K562 (cell line): ENCODE measurements around the gene NXF1. TPM values are rescaled to one million over a fixed set of nuclear protein-coding genes. Genes with fewer than 3 reads are reported as not detected.
A peak's percentile ranks its signal among the peaks of the same experiment; 100 is the strongest.

Source experiments
- CCNT2 ChIP-seq: IDR thresholded peaks from 2 replicates; pipeline ENCODE4 v1.6.1; 2011; ENCODE audit warnings: borderline replicate concordance, low read depth, mild to moderate bottlenecking, moderate library complexity, mixed read lengths, low read length; ENCODE audit not compliant: insufficient read length; ENCODE audit errors: extremely low read depth
- CTCF ChIP-seq, 3 experiments: IDR thresholded peaks in 2 of 3; conservative IDR thresholded peaks in 1 of 3; 2 replicates each; pipeline ENCODE4 v1.5.1; 2011 to 2012; ENCODE audit warnings: low read length in 3 of 3, mild to moderate bottlenecking in 3 of 3, control low read depth in 2 of 3, improper control_type of control experiment in 1 of 3, inconsistent platforms in 1 of 3, low read depth in 1 of 3, mixed read lengths in 1 of 3, moderate library complexity in 1 of 3; ENCODE audit not compliant: insufficient read depth in 2 of 3
- DDX20 ChIP-seq: fragments of 450-650 bp; IDR thresholded peaks from 2 replicates; pipeline ENCODE4 v1.6.1; 2016; ENCODE audit warnings: missing genetic modification characterization, low read depth, mild to moderate bottlenecking, missing compliant biosample characterization, moderate library complexity
- DMBX1 ChIP-seq: fragments of 250-450 bp; sonication (Bioruptor Pico); IDR thresholded peaks from 2 replicates; pipeline ENCODE4 v1.8.0; 2022; ENCODE audit warnings: inconsistent platforms, mild to moderate bottlenecking, moderate library complexity, borderline replicate concordance
- EGR1 ChIP-seq: fragments of 450-650 bp; conservative IDR thresholded peaks from 2 replicates; pipeline ENCODE4 v1.6.1; 2017; ENCODE audit warnings: mild to moderate bottlenecking
- HES1 ChIP-seq: fragments of 450-650 bp; IDR thresholded peaks from 2 replicates; pipeline ENCODE4 v1.6.1; 2016; ENCODE audit warnings: low read depth, mild to moderate bottlenecking, moderate library complexity
- KAT7 ChIP-seq: sonication (generic); formaldehyde crosslinking; IDR thresholded peaks from 2 replicates; pipeline ENCODE4 v1.8.0; 2022; ENCODE audit warnings: missing genetic modification reagents, mild to moderate bottlenecking, borderline replicate concordance
- KDM2B ChIP-seq: fragments of 250-450 bp; sonication (Bioruptor Pico); IDR thresholded peaks from 2 replicates; pipeline ENCODE4 v1.8.0; 2021; ENCODE audit warnings: mild to moderate bottlenecking, moderate library complexity
- MED1 ChIP-seq: sonication (generic); formaldehyde crosslinking; IDR thresholded peaks from 2 replicates; pipeline ENCODE4 v1.8.1; 2023; ENCODE audit warnings: missing genetic modification reagents, borderline replicate concordance
- MTF1 ChIP-seq: fragments of 250-450 bp; sonication (Bioruptor Pico); IDR thresholded peaks from 2 replicates; pipeline ENCODE4 v1.9.0; 2021; ENCODE audit warnings: moderate library complexity, mild to moderate bottlenecking, inconsistent platforms, borderline replicate concordance
- RCOR1 ChIP-seq, 2 experiments: IDR thresholded peaks; 2 replicates each; pipeline ENCODE4 v1.6.1; 2012; ENCODE audit warnings: low read depth in 2 of 2, low read length in 2 of 2, borderline replicate concordance in 1 of 2, improper control_type of control experiment in 1 of 2
- SOX6 ChIP-seq: fragments of 450-650 bp; IDR thresholded peaks from 2 replicates; pipeline ENCODE4 v1.6.1; 2014; ENCODE audit warnings: mild to moderate bottlenecking
- SRF ChIP-seq, 2 experiments: fragments of 250-450, 450-650 bp in 1 of 2; sonication (Bioruptor Pico) in 1 of 2; sonication (generic) in 1 of 2; formaldehyde crosslinking; IDR thresholded peaks; 2 replicates each; pipeline versions ENCODE4 v1.5.0 to v1.5.1; 2020 to 2022; ENCODE audit warnings: mild to moderate bottlenecking in 1 of 2, missing genetic modification reagents in 1 of 2
- TCF15 ChIP-seq: fragments of 250-450 bp; sonication (Bioruptor Pico); IDR thresholded peaks from 2 replicates; pipeline ENCODE4 v1.8.0; 2022; ENCODE audit warnings: moderate library complexity, mild to moderate bottlenecking, inconsistent platforms
- TOE1 ChIP-seq, 2 experiments: fragments of 450-650 bp in 1 of 2; sonication (generic) in 1 of 2; formaldehyde crosslinking in 1 of 2; IDR thresholded peaks; 2 replicates each; pipeline versions ENCODE4 v1.7.1 to v1.8.0; 2016 to 2022; ENCODE audit warnings: borderline replicate concordance in 2 of 2, mild to moderate bottlenecking in 2 of 2, antibody characterized with exemption in 1 of 2, inconsistent platforms in 1 of 2, low read depth in 1 of 2, missing genetic modification reagents in 1 of 2, moderate library complexity in 1 of 2
- ZHX1 ChIP-seq: fragments of 150-350 bp; conservative IDR thresholded peaks from 2 replicates; pipeline ENCODE4 v1.6.1; 2014; ENCODE audit warnings: low read length
- ZNF197 ChIP-seq: fragments of 200-800 bp; sonication (Bioruptor generic); IDR thresholded peaks from 2 replicates; pipeline ENCODE4 v1.6.1; 2016; ENCODE audit warnings: low read depth, missing genetic modification characterization, missing compliant biosample characterization
- ZNF347 ChIP-seq: fragments of 450-650 bp; formaldehyde crosslinking; IDR thresholded peaks from 2 replicates; pipeline ENCODE4 v1.4.0; 2020; ENCODE audit warnings: low read depth, mild to moderate bottlenecking, moderate library complexity
- ZNF644 ChIP-seq: fragments of 200-800 bp; sonication (Bioruptor generic); IDR thresholded peaks from 2 replicates; pipeline ENCODE4 v1.6.1; 2016; ENCODE audit warnings: low read depth, missing genetic modification characterization, missing compliant biosample characterization
- ZNF764 ChIP-seq: fragments of 250-450 bp; sonication (Bioruptor Pico); IDR thresholded peaks from 2 replicates; pipeline ENCODE4 v1.4.0; 2020; ENCODE audit warnings: low read depth, mild to moderate bottlenecking, moderate library complexity
- polyA plus RNA-seq, 8 experiments: library from polyadenylated mRNA; depleted of rRNA in 4 of 8; stranded (reverse) in 5 of 8; unstranded in 3 of 8; fragments of >200 nt; fragmentation: Nextera tagmentation in 2 of 8; fragmentation: Illumina TruSeq in 1 of 8; extraction: Ambion mirVana in 2 of 8; extraction: Trizol in 1 of 8; gene quantifications; 2 replicates each; pipeline versions ENCODE4 v1.2.1 to v1.2.3, GENCODE V29; 2011 to 2014; ENCODE audit warnings: inconsistent platforms in 1 of 8, missing spikeins in 1 of 8
- total RNA-seq, 7 experiments: library from RNA; depleted of rRNA in 6 of 7; stranded (reverse); fragments of >200 nt in 6 of 7; fragmentation: Illumina TruSeq in 2 of 7; extraction: Trizol in 2 of 7; gene quantifications; 2 replicates each; pipeline versions ENCODE4 v1.2.1 to v1.2.3, GENCODE V29; 2011 to 2021; ENCODE audit warnings: low replicate concordance in 1 of 7

Gene NXF1
- total and polyA plus RNA-seq, 9 of the 15 experiments (the other 6 are each of a cell fraction or from before 2014, with no cell fraction given) = 18.1 to 98.3 (median 35.8) TPM

GRCh38 chr11:62771144-62772021 is 33.9 kb downstream of the NXF1 start, which contains the start of gene TAF6L (continued):
- TF ChIP-seq EGR1 = peak; percentile 98
- TF ChIP-seq TOE1 (IDR thresholded peaks at IDR 0.05; ENCODE audit: borderline replicate concordance) = peak; percentile 99
- TF ChIP-seq TOE1 (CRISPR knock-in tag; IDR thresholded peaks at IDR 0.05; ENCODE audit: borderline replicate concordance, low read depth) = no peak
- no peak; a peak in 1 of 6 replicates for TF ChIP-seq CTCF (IDR thresholded peaks at IDR 0.05 in 2 of 3, conservative IDR thresholded peaks at IDR 0.05 in 1 of 3; ENCODE audit: insufficient read depth in 2 of 3, low read depth in 1 of 3, low read length in 3 of 3)
- no peak for TF ChIP-seq MTF1 (CRISPR knock-in tag)
- no peak for TF ChIP-seq SOX6
- peak in 1 of 2 experiments; percentile 62; a peak in 2 of 4 replicates for TF ChIP-seq SRF (CRISPR knock-in tag; IDR thresholded peaks at IDR 0.05)
- no peak for TF ChIP-seq ZNF347 (CRISPR knock-in tag)
- TF ChIP-seq ZNF764 (CRISPR knock-in tag) = no peak
- no peak for TF ChIP-seq ZNF644
- peak; percentile 72 for TF ChIP-seq CCNT2
- no peak for TF ChIP-seq ZHX1
- peak; percentile 37 to 90; a peak in 3 of 4 replicates for TF ChIP-seq RCOR1 (IDR thresholded peaks at IDR 0.05; ENCODE audit: borderline replicate concordance in 1 of 2, low read depth in 2 of 2, low read length in 2 of 2)
- TF ChIP-seq KAT7 (CRISPR knock-in tag) = no peak; the same call in 1 of the 2 replicates
- no peak for TF ChIP-seq ZNF197 (CRISPR knock-in tag)
- TF ChIP-seq KDM2B = no peak
- no peak for TF ChIP-seq DDX20 (tag)
- no peak for TF ChIP-seq TCF15 (CRISPR knock-in tag)
- no peak for TF ChIP-seq HES1
- TF ChIP-seq DMBX1 (CRISPR knock-in tag) = no peak
- no peak for TF ChIP-seq MED1 (CRISPR knock-in tag)
